ENCODE results near the gene DISP2.

GRCh38 chr15:40344631-40345120 lies 13.3 kb upstream of the DISP2 start:
- TF ChIP-seq CTCF (conservative IDR thresholded peaks at IDR 0.05) (peak; percentile 72), EZH2 (IDR thresholded peaks at IDR 0.05; ENCODE audit: low read depth) (no peak)
